Pulmonary artery endothelial cell (primary cell): ENCODE measurements around the gene PHLDB3. TPM values are rescaled to one million over a fixed set of nuclear protein-coding genes. Genes with fewer than 3 reads are reported as not detected.

Source experiments
- DNase-seq: peaks from one replicate; pipeline ENCODE4 v3.0.0-alpha.2; 2011; ENCODE audit warnings: low read depth, low spot score
- total RNA-seq: library from RNA; depleted of rRNA; stranded (reverse); fragments of >200 nt; gene quantifications from 2 replicates; pipeline ENCODE4 v1.2.3, GENCODE V29; 2014

Gene PHLDB3
- total RNA-seq, 1 donor from 2014 or later = 9.0 TPM

DNA sequence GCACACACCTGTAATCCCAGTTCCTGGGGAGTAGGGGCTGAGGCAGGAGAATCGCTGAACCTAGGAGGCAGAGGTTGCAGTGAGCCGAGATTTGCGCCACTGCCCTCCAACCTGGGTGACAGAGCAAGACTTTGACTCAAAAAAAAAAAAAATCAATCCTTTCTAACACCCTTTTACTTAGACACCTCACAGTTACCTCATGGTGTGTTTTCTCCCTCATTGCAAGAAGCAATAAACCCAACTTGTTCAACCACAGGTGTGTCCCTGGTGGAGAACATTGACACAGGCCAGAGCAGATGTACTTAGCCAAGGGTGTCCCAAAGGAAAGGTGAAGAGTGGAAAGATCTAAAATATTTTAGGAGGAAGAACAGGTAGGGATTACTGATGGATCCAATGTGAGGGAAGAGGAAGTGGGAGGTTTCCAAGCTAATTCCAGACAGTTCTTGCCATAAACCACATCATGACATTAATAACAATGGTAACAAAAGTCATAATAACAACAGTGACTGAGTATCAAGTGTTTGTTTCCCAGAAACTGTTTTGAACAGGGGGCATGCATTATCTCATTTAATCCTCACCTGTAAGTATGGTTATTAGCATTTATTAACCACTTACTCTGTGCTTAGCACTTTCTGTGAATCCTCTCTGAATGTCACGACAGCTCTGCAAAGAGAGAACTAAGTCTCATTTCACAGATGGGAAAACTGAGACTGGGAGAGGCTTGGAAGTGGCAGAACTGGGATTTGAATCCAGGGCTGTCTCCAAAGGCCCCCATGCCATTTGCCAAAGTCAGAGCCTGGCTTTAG, 36.0 kb downstream of the PHLDB3 start:
- DNase-seq = no peak

GRCh38 chr19:43467730-43468129, 36.8 kb downstream of the PHLDB3 start:
- DNase-seq = no peak

DNA sequence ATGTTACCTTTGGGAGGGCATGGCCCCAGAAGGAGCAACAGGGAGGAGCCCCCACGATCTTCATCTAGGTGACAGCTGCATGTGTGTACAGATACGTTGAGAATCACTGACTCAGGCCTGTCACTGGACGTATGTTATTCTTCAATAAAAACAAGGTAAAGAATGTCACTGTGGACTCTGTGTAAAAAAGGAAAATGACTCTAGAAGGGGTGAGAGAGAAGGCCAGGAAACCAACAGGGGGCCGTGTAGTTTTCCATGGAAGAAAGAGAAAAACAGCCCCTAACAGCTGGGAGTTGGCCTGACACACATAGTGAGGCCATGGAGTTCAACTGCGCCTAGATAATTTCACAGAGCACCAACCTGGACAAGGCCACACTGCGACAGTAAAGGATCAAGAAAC, 37.3 kb downstream of the PHLDB3 start:
- no peak for DNase-seq

DNA sequence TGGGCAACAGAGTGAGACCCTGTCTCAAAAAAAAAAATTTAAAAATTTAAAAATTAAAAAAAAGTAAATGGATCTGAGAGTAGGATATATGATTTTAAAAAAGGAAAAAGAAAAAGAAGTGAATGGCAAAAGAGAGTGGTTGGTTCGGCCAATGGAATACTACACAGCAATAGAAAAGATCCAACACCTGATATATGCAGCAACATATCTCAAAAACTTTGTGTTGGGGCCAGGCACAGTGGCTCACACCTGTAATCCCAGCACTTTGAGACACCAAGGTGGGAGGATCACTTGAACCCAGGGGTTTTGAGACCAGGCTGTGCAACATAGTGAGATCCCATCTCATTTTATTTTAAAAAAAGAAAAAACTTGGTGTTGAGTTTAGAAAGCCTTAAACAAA, 37.8 kb downstream of the PHLDB3 start:
- no peak for DNase-seq

DNA sequence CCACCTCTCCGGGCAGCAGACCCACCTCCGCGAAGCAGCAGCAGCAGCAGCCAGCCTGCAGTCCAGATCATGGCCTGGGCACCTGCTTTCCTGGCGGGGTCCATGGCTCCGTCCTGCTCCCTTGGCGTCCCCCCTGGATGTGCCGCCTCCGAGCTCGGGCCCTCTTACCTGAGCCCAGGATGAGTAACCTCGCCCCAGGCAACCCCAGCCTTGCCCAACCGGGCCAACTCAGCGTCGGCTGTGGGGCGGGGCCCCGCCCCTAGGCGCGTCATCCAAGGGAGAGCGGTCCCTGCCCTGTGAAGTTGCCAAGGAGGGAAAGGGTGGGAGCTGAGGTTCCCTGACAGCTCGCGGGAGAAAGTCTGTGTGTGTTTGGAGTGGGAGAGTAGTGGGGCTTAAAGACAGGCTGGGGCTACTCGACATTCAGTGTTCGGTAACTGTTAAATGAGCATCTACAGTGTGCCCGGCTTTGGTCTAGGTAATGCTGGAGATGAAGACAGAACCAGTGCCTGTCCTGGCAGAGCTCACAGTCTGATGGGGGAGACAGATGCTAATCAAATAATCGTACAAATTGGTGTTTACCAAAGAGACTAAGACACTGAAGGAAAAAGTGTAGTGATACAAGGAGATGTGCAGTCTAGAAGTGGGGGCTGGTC, 39.0 kb downstream of the PHLDB3 start, which contains the start of gene LYPD3:
LYPD3 (minus strand) TSS at position 141 of the 653 bp plus-strand sequence; CDS start at position 104, 37 bp downstream.
- DNase-seq = no peak

GRCh38 chr19:43464134-43464775, 40.3 kb downstream of the PHLDB3 start:
- DNase-seq = no peak

DNA sequence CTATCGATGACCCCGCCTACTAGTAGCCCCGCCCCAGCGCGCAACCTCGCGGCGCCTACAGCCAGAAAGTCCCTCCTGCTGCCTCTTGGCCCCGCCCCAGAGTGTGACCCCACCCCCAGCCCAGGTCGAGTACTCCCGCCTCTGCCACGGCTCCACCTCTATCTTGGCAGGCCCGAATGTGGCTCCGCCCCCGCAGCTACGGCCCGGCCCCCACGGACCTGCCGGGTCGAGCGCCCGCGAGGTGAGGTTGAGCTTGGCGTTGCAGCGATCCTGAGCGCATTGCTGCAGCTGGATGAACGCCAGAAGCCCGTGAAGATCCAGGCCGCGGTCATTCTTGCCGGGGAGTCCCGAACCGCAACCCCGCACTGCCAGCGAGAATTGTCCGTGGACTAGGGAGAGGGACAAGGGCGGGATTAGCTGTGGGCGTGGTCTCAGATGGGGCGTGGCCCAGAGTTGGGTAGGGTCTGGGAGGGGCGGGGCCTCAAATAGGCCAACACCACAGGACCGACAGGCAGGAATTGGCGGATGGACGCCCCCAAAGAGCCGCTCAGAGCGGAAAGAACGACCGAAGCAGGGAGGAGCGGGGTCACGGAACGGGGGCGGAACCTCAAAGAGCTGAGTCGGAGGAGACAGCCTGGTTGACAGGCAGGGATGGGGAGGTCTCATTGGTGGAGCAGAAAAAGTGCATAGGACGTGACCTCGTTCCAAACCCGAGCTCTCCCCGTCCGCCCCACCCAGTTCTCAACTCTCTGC, 41.0 kb downstream of the PHLDB3 start:
- DNase-seq = peak; percentile 60

- DNase-seq = no peak
Measured at GRCh38 chr19:43462785-43463380, 41.7 kb downstream of the PHLDB3 start.

DNA sequence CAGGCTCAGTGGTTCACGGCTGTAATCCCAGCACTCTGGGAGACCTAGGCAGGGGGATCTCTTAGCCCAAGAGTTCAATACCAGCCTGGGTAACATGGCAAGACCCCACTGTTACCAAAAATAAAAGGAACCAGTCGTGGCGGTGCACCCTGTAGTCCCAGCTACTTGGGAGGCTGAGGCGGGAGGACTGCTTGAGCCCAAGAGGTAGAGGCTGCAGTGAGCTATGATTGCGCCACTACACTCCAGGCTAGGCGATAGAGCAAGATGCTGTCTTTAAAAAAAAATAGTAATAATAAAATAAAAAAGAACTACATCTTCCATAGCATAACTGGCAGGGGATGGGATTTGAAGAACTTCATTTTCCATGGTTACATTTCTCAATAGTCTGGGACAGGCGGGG, 42.2 kb downstream of the PHLDB3 start:
- DNase-seq = no peak

DNA sequence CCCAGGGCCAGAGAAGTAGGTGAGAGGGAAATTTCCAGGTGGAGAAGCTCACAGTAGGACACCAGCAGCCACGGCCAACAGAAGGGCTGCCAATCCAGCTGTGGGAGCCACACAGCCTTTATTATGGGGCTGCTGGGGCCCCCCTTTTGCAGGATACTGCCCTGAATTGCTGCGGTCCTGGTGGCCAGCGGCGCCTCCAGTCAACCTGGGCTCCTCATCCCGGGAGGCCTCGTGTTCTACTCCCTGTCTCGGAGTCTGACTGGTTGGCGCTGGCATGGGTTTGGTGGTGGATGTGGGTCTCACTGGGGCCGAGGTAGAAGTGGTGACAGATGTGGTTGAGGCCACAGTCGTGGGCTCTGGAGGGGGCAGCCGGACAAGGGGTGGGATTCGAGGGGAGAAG, 43.2 kb downstream of the PHLDB3 start:
- no peak for DNase-seq

DNA sequence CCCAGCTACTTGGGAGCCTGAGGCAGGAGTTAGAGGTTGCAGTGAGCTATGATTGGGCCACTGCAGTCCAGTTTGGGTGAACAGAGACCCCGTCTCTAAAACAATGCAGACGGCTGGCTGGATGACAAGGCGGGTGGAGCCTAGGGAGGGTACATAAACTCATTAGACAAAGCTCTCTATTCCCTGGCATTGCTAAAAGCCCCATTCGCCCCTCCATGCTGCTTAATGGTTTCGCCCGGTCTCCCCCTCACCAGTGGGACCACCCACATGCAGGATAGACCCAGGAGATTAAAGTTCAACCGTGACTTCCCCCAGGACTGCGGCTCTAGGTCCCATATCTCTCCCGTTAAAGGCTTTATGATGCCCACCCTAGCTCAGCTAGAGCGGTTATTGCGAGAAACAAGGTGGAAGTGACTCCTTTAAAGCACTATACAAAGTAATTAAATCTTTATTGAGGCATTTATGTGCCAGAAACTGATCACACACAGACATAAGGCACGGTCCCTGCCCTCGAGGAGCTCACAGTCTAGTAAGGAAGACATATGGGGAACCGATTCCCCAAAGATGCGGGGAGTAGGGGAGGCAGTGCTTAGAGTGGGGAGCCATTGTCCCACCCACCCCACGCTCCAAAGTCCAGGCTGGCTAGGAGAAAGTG, 44.1 kb downstream of the PHLDB3 start:
- DNase-seq = no peak

GRCh38 chr19:43457809-43458208, 46.7 kb downstream of the PHLDB3 start:
- DNase-seq = no peak

- no peak for DNase-seq
Measured at GRCh38 chr19:43455321-43456113, 49.0 kb downstream of the PHLDB3 start.

DNA sequence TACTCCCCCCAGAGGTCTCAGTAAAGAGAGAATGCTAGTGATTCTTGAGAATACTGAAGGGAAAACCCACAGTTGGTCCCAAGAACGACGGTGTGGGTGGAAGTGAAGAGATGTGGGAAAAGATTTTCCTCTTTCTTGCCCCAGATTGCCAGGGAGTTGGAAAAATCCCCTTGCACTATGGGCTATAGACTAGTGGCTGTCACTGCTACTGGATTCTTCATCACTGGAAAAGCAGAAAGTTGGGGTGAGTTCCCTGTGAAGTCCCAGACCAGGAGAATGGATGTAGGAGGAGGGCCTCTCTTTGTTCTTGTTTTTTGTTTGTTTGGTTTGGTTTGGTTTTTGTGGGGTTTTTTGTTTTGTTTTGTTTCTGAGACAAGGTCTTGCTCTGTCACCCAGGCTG, 50.5 kb downstream of the PHLDB3 start:
- DNase-seq = no peak

DNA sequence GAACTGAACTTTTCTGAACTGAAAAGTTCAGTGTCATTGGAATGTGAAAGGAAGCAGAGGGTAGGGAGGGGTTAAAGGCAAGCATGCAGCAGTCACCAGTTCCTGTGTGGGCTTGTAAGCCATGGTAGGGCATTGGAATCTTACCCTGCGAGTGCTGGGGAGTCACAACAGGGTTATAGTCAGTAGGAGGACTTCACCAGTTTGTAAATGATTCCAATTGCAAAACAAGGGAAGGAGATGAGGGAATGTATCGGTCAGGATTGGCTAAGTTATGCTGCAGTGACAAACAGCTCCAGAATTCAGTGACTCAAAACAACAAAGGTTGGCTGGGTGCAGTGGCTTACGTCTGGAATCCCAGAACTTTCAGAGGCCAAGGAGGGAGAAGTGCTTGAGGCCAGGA, 52.0 kb downstream of the PHLDB3 start:
- no peak for DNase-seq

DNA sequence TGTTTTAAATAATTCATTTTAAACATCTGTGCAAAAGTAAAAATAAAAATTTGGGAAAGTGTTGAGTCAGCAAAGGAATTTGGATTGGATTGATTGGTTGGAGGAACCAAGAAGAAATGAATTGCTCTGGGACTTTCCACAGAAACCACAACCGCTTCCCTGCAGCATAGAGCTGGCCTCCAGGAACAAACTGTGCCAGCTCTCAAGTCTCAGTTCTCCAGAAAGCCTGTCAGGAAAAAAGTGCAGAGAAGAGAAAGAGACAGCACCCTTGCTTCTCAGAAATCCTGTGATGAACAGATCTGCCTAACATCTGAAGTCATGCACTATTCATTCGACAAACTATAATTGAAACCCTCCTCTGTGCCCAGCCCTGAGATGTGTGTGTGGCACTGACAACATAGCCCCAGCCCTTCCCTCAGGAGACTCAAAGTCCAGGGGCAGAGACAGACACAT, 54.0 kb downstream of the PHLDB3 start:
- no peak for DNase-seq

GRCh38 chr19:43447655-43448054, 56.9 kb downstream of the PHLDB3 start:
- DNase-seq = no peak

GRCh38 chr19:43446746-43447489, 57.6 kb downstream of the PHLDB3 start:
- peak; percentile 10 for DNase-seq

- DNase-seq = no peak
Measured at GRCh38 chr19:43445426-43445825, 59.1 kb downstream of the PHLDB3 start.
